Transverse colon (tissue), 4 donors: ENCODE measurements around the gene GFAP. TPM values are rescaled to one million over a fixed set of nuclear protein-coding genes. Genes with fewer than 3 reads are reported as not detected.
A peak's percentile ranks its signal among the peaks of the same experiment; 100 is the strongest.

Experiments
- DNase-seq: peaks from one replicate; pipeline ENCODE4 v3.0.0-alpha.2; 2019
- H3K27ac ChIP-seq, 4 donors: fragments of 200-600 bp; sonication (generic); 2 replicates each; pipeline ENCODE4 v1.5.1; 2016 to 2018; ENCODE audit warnings: inconsistent platforms in 4 of 4
- H3K27me3 ChIP-seq: fragments of 200-600 bp; sonication (generic); 2 replicates; pipeline ENCODE4 v1.5.1; 2017; ENCODE audit warnings: inconsistent platforms
- H3K36me3 ChIP-seq, 4 donors: fragments of 200-600 bp; sonication (generic); 2 replicates each; pipeline ENCODE4 v1.5.1; 2017 to 2019; ENCODE audit warnings: inconsistent platforms in 4 of 4
- H3K4me1 ChIP-seq, 4 donors: fragments of 200-600 bp; sonication (generic); 2 replicates each; pipeline ENCODE4 v1.5.1; 2017 to 2020; ENCODE audit warnings: inconsistent platforms in 4 of 4
- H3K4me3 ChIP-seq, 4 donors: fragments of 200-600 bp; sonication (generic); 1 replicate in 1 of 4; 2 replicates in 3 of 4; pipeline versions ENCODE4 v1.5.1 to v1.6.1; 2017 to 2019; ENCODE audit warnings: inconsistent platforms in 4 of 4
- H3K9me3 ChIP-seq, 2 donors: fragments of 200-600 bp; sonication (generic); 2 replicates each; pipeline ENCODE4 v1.5.1; 2017 to 2019; ENCODE audit warnings: inconsistent platforms in 2 of 2
- CTCF ChIP-seq, 5 experiments: fragments of 200-600 bp in 3 of 5; fragments of 450-650 bp in 2 of 5; sonication (generic) in 3 of 5; IDR thresholded peaks; 1 replicate in 2 of 5; 2 replicates in 3 of 5; pipeline ENCODE4 v1.5.1; 2016 to 2017; ENCODE audit warnings: antibody characterized with exemption in 5 of 5, inconsistent platforms in 3 of 5, mild to moderate bottlenecking in 2 of 5, moderate library complexity in 1 of 5
- EP300 ChIP-seq: sonication (generic); formaldehyde crosslinking; IDR thresholded peaks from one replicate; pipeline ENCODE4 v1.6.1; 2017; ENCODE audit warnings: antibody characterized with exemption, low read depth
- POLR2A ChIP-seq: fragments of 450-650 bp; IDR thresholded peaks from one replicate; pipeline ENCODE4 v1.6.1; 2016; ENCODE audit warnings: antibody characterized with exemption, mild to moderate bottlenecking, moderate library complexity
- POLR2AphosphoS5 ChIP-seq, 3 donors: sonication (generic); formaldehyde crosslinking; IDR thresholded peaks; one replicate each; pipeline ENCODE4 v1.6.1; 2016; ENCODE audit warnings: antibody characterized with exemption in 3 of 3
- WGBS, 2 donors: methylation state at CpG; one replicate each; pipeline ENCODE4 v1.1.5; 2018; ENCODE audit warnings: low coverage in 1 of 2; 5-methylcytosine and 5-hydroxymethylcytosine counted together
- in situ Hi-C, 4 donors: fragments of 200-750 bp; cut with MboI; loops; one replicate each; pipeline versions ENCODE4 v1.15.0 to v1.15.1; 2017; ENCODE audit warnings: low sequenced_read_pairs in 3 of 4, low pct_ligation_motif_present in 1 of 4, low pct_unique_long_range_greater_than_20kb in 1 of 4
- intact Hi-C: fragments of 100-400 bp; cut with DNase I; formaldehyde crosslinking; loops from one replicate; pipeline ENCODE4 v1.15.1; 2023; ENCODE audit warnings: low total_unique reads
- total RNA-seq, 4 donors: library from RNA; depleted of rRNA; stranded (reverse); fragments of >200 nt; gene quantifications; one replicate each; pipeline ENCODE4 v1.1.0, GENCODE V29; 2016

GFAP gene
- total RNA-seq, 4 donors from 2014 or later, result 0.68 TPM; not detected in 3

GRCh38 chr17:44906010-44906646 is 9.2 kb downstream of the GFAP start:
- H3K4me1 ChIP-seq, result peaks cover 4 to 15% (median 10%) of the 10 kb centered on the region in 4 donors
- intact Hi-C loops (no loop called here), in situ Hi-C loops (no loop called here)
- no peaks in the 10 kb centered on the region for H3K27me3 ChIP-seq
- 72 to 74% methylated on average over 5 to 10 of the region's 10 CpGs for WGBS, 2 donors
- H3K4me3 ChIP-seq, result no peak overlapping the region
- no peak for TF ChIP-seq POLR2A
- TF ChIP-seq CTCF (IDR thresholded peaks at IDR 0.05), result no peak
- no peak for TF ChIP-seq POLR2AphosphoS5 (IDR thresholded peaks at IDR 0.05)
- TF ChIP-seq EP300, result no peak
- H3K9me3 ChIP-seq, result no peaks in the 10 kb centered on the region
- peak overlapping the region in 3 of 4 donors; percentile 47 to 67 (median 54) for H3K27ac ChIP-seq
- DNase-seq, result no peak
- H3K36me3 ChIP-seq, result no peaks in the 10 kb centered on the region

- H3K36me3 ChIP-seq, result no peaks in the 10 kb centered on the region
- TF ChIP-seq EP300 (no peak), POLR2A (peak; percentile 30), POLR2AphosphoS5 (IDR thresholded peaks at IDR 0.05) (peak in 2 of 3 donors; percentile 41 to 57)
- no peaks in the 10 kb centered on the region for H3K27me3 ChIP-seq
- 47 to 60% methylated on average over 2 to 9 of the region's 9 CpGs for WGBS, 2 donors
- peak; percentile 71 for DNase-seq
- no peak overlapping the region for H3K4me3 ChIP-seq
- no peaks in the 10 kb centered on the region for H3K9me3 ChIP-seq
- peaks cover 4 to 14% (median 12%) of the 10 kb centered on the region in 4 donors for H3K4me1 ChIP-seq
- in situ Hi-C loops (no loop called here), intact Hi-C loops (no loop called here)
- peak overlapping the region in 3 of 4 donors; percentile 47 to 67 (median 54) for H3K27ac ChIP-seq
These were observed 10.0 kb downstream of the GFAP start for GRCh38 chr17:44905006-44906000.

GRCh38 chr17:44904001-44904984 is 11.0 kb downstream of the GFAP start:
- TF ChIP-seq EP300 (no peak), POLR2AphosphoS5 (IDR thresholded peaks at IDR 0.05) (no peak), CTCF (IDR thresholded peaks at IDR 0.05) (no peak), POLR2A (no peak)
- intact Hi-C loops (no loop called here), in situ Hi-C loops (no loop called here)
- H3K27ac ChIP-seq, result no peak overlapping the region
- WGBS, 2 donors, result 93 to 96% methylated on average over 5 to 32 of the region's 35 CpGs
- DNase-seq, result no peak
- H3K4me3 ChIP-seq, result no peak overlapping the region
- H3K27me3 ChIP-seq, result no peaks in the 10 kb centered on the region
- no peaks in the 10 kb centered on the region for H3K36me3 ChIP-seq
- no peaks in the 10 kb centered on the region for H3K9me3 ChIP-seq
- H3K4me1 ChIP-seq, result peaks cover 7 to 21% (median 19%) of the 10 kb centered on the region in 4 donors

GRCh38 chr17:44903012-44903685 is 12.2 kb downstream of the GFAP start:
- Histone ChIP-seq H3K4me1 (peaks cover 12 to 28% (median 24%) of the 10 kb centered on the region in 4 donors), H3K27ac (no peak overlapping the region), H3K36me3 (no peaks in the 10 kb centered on the region), H3K27me3 (no peaks in the 10 kb centered on the region), H3K9me3 (no peaks in the 10 kb centered on the region), H3K4me3 (no peak overlapping the region)
- 74 to 83% methylated on average over 1 to 8 of the region's 8 CpGs for WGBS, 2 donors
- in situ Hi-C loops, result no loop called here
- intact Hi-C loops, result no loop called here
- DNase-seq, result no peak
- no peak for TF ChIP-seq EP300
- no peak for TF ChIP-seq POLR2A
- no peak for TF ChIP-seq CTCF (IDR thresholded peaks at IDR 0.05)
- no peak for TF ChIP-seq POLR2AphosphoS5 (IDR thresholded peaks at IDR 0.05)
